Erythroblast (primary cell): ENCODE results near the gene MAD2L2.

Source experiments
- DNase-seq, 2 experiments: peaks; one replicate each; lab custom pipeline; 2025; lab: John Stamatoyannopoulos, UW
- GATA1 ChIP-seq: IDR thresholded peaks from 2 replicates; pipeline ENCODE4 v1.6.1; 2011; ENCODE audit warnings: low read depth, mild to moderate bottlenecking, control low read depth, low read length, moderate library complexity
- POLR2A ChIP-seq: IDR thresholded peaks from 2 replicates; pipeline ENCODE4 v1.6.1; 2011; ENCODE audit warnings: mild to moderate bottlenecking, low read length

The MAD2L2 gene

DNA sequence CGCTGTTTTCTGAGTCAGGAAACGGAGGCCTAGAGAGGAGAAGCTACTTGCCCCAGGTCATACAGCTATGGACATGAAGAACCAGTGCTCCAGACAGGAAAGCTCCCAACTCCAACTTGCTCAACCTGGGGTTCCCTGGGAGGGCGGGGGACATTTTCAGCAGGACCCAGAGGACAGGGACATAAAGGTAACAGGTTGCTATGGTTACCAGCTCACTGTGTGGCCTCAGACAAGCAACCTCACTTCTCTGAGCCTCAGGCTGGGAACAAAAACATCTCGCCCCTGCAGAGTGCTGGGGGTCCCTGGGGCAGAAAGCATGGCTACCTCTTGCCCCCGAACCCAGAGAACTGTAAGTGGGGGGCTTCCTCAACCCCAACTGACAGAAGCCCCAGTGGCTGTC lies 42.8 kb downstream of the MAD2L2 start:
- no peak for TF ChIP-seq POLR2A
- no peak for TF ChIP-seq GATA1
- DNase-seq: no peak

DNA sequence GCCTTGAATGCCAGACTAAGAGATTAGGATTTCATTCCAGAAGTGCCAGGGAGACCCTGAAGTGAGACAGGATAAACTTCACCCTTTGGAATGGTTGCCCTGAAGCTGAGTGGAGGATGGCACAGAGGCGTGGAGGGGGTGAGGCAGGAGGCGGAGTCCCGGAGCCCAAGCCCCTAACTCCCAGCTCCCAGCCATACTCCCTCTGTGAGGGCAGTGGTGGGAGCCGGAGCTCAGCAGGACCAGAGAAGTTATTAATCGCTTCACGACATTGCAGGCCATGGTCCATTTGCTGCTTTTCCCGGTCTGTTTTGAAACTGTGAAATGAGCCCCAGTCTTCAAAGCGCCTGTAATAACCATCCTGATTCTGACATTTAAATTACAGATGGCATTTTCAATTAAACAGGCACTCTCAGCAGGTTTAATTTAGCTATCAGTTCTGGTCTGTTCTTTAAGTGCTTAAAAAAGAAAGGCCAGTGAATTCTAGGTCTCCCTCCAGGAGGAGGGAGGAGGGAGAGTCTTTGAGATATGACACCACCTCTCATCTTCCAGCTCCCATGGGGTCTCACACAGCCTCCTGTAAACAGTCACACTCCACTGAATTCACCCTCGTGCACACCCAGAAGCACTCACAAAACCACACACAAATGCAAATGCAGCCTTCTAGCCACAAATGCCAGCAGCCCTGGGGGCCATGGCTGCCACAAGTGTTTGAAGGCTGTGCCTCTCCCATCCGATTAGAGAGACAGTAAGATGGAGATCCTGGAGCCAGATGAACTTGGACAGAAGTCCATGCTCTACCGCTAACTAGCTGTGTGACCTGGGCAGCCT lies 46.4 kb downstream of the MAD2L2 start:
- TF ChIP-seq POLR2A (no peak), GATA1 (no peak)
- DNase-seq: no peak

DNA sequence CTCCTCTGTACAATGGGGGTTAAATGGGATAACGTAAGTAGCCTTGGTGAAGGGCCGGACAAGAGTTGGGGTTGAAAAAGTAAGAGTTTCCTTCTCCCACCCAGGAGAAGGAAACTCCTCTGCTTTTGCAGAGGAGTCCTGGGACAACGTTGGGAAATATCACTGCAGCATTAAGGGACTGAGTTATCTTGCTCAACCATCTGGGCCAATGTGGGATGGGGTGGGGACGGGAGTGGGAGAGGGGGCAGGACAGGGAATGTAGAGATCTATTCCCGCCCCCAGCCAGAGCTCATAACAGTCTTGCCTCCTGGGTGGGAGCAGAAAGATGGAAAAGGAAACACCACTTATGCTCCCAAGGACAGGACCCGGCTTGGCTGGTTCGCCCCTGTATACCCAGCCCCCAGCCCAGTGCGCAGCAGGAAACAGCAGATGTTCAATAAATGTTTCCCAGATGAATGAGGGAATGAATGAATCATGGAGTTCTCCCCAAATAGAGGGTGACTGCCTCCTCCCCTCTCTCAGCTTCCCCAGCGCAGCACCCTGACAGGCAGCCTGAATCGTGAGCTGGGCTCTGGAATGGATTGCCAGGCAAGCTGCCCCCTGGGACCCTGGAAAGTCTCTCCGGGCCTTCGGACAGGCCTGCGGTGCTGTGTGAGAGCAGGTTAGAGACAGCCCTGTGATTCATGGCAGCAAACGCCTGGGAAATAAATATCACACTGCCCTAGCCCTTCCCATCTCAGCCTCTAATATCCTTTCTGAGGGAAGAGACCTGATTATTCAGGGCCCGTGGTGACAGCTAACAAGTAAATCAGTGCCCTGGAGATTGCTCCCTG lies 51.5 kb downstream of the MAD2L2 start:
- no peak for DNase-seq
- TF ChIP-seq POLR2A (no peak), GATA1 (no peak)

DNA sequence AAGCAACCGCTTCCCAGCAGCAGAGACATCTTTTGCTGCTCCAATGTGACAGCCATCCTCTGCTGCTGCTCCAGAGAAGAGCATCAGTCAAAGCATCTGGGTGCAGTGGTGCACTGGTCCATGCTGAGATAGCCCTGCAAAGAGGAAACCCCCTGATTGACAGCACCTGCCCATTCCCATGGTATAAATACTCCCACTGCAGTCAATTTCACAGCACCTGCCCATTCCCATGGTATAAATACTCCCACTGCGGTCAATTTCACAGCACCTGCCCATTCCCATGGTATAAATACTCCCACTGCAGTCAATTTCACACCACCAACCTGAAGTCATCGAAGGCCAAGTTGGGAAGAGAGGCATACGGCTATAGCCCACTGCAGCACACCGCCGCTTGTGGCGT lies 52.2 kb downstream of the MAD2L2 start:
- no peak for TF ChIP-seq GATA1
- no peak for TF ChIP-seq POLR2A
- no peak for DNase-seq

DNA sequence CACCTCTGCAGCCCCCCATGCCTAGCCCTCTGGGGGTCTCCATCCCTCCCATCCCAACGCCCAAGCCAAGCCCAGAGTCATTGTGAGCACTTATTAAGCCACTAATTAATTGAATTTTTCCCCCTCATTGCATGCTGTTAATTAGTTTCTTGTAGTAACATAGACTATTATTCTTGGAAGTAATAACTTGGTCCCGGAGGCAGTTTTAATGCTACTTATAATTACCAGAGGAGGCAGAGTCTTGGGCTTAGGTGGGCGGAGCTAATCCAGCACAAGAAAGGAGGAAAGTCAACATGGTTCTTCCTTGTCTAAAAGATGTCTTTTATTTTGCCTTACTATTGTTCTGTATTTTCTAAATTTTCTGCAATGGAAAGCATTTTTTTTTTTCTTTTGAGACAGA lies 54.4 kb downstream of the MAD2L2 start:
- DNase-seq: no peak
- no peak for TF ChIP-seq POLR2A
- TF ChIP-seq GATA1: no peak
